Measurements from ENCODE around the gene PNMA8A. TPM values are rescaled to one million over a fixed set of nuclear protein-coding genes. Genes with fewer than 3 reads are reported as not detected.

PNMA8A gene
- total and polyA plus RNA-seq, 7 donors, result 1.5 to 8.4 (median 5.3) TPM; not detected in 2

DNA sequence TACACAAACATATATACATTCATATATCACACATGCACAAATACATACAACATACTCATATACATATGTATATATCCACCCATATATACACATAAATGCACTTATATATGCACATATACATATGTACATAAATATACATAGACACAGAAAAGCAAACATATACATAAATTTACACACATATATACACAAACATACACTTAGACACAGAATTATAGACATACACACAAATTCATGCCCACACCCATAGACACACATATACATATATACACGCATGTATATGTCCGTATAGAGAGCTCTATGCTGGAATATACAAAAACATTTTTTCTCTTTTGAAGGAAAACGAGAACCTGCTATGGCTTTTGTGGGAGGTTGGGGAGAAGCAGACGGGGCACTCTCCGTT lies 20.6 kb downstream of the PNMA8A start:
- no peaks in the 10 kb centered on the region for H3K27me3 ChIP-seq
- TF ChIP-seq, protein P1, sequence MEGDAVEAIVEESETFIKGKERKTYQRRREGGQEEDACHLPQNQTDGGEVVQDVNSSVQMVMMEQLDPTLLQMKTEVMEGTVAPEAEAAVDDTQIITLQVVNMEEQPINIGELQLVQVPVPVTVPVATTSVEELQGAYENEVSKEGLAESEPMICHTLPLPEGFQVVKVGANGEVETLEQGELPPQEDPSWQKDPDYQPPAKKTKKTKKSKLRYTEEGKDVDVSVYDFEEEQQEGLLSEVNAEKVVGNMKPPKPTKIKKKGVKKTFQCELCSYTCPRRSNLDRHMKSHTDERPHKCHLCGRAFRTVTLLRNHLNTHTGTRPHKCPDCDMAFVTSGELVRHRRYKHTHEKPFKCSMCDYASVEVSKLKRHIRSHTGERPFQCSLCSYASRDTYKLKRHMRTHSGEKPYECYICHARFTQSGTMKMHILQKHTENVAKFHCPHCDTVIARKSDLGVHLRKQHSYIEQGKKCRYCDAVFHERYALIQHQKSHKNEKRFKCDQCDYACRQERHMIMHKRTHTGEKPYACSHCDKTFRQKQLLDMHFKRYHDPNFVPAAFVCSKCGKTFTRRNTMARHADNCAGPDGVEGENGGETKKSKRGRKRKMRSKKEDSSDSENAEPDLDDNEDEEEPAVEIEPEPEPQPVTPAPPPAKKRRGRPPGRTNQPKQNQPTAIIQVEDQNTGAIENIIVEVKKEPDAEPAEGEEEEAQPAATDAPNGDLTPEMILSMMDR (IDR thresholded peaks at IDR 0.05), result no peak
- intact Hi-C loops (cut with DNase I), result no loop called here
- H3K36me3 ChIP-seq, result no peaks in the 10 kb centered on the region
- no peak overlapping the region for H3K27ac ChIP-seq
- 84 to 86% methylated on average over 5 of the region's 5 CpGs for WGBS, 2 donors
- no peak for DNase-seq
- no peaks in the 10 kb centered on the region for H3K4me1 ChIP-seq
- H3K9me3 ChIP-seq, result no peaks in the 10 kb centered on the region
- H3K4me3 ChIP-seq, result no peak overlapping the region

DNA sequence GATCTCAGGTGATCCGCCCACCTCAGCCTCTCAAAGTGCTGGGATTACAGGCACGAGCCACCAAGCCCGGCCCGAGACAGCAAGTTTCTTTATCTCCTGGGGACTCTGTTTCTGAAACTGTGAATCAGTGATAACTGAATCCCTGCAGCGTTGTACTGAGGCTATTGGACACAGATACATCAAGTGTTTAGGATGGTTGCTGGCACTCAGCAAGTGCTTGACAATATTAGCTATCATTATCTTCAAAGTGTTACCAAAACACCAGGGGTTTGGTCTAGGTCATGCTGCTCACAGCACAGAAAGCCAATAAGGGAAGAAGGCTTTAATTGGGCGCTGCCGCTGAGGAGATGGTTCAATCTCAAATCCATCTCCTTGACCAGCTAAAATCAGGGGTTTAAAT lies 22.1 kb downstream of the PNMA8A start:
- 62 to 67% methylated on average over 7 of the region's 7 CpGs for WGBS, 2 donors
- intact Hi-C loops (cut with DNase I), result no loop called here
- DNase-seq, result no peak

DNA sequence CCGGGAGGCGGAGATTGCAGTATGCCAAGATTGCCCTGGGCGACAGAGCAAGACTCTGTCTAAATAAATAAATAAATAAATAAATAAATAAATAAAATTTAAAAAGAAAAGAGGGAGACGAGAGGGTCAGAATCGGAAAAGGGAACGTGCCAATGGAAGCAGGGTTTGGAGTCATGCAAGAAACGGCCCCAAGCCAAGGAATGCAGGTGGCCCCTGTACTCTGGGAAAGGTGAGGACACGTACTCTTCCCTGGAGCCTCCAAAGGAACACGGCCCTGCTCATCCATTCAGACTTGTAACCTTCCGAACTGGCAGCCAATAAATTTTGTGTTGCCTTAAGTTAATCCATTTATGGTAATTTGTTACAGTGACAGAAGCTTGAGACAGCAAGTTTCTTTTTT lies 22.8 kb downstream of the PNMA8A start:
- Histone ChIP-seq H3K27ac (no peak overlapping the region), H3K36me3 (no peaks in the 10 kb centered on the region), H3K4me1 (no peaks in the 10 kb centered on the region), H3K4me3 (no peak overlapping the region), H3K9me3 (no peaks in the 10 kb centered on the region), H3K27me3 (no peaks in the 10 kb centered on the region)
- no peak for DNase-seq
- intact Hi-C loops (cut with DNase I), result no loop called here
- no peak for TF ChIP-seq POLR2AphosphoS5 (IDR thresholded peaks at IDR 0.05)
- TF ChIP-seq POLR2A (IDR thresholded peaks at IDR 0.05), result no peak
- TF ChIP-seq, protein P1 (IDR thresholded peaks at IDR 0.05), result no peak
- no peak for TF ChIP-seq EP300 (IDR thresholded peaks at IDR 0.05)
- WGBS, 2 donors, result 85 to 95% methylated on average over 10 of the region's 10 CpGs

More for the DNA sequence above, 22.1 kb downstream of the PNMA8A start:
- Histone ChIP-seq H3K36me3 (no peaks in the 10 kb centered on the region), H3K4me3 (no peak overlapping the region), H3K27ac (no peak overlapping the region), H3K4me1 (no peaks in the 10 kb centered on the region), H3K27me3 (no peaks in the 10 kb centered on the region), H3K9me3 (no peaks in the 10 kb centered on the region)
- no peak for TF ChIP-seq POLR2AphosphoS5 (IDR thresholded peaks at IDR 0.05)
- TF ChIP-seq, protein P1 (IDR thresholded peaks at IDR 0.05), result no peak
- TF ChIP-seq EP300 (IDR thresholded peaks at IDR 0.05), result no peak
- TF ChIP-seq POLR2A (IDR thresholded peaks at IDR 0.05), result no peak

DNA sequence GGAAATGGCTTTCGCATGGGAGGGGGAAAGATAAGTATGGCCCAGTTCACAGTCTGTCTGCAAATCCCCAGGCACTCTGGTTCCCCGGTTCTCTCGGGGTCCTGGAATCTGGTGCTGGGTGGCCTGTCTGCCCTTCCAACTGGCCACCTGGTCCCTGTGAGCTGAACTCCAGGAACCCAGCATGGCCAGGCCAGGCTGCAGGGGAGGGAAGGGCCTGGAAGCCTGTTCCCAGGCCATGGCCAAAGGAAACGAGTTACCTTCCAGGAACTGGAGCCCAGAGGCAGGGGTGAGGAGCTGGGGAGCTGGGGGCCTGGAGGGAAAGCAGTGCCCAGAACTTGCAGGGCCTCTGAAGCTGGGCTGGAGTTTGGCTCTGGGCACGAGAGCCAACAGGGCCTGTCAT lies 23.5 kb downstream of the PNMA8A start:
- intact Hi-C loops (cut with DNase I), result no loop called here
- Histone ChIP-seq H3K9me3 (no peaks in the 10 kb centered on the region), H3K27me3 (no peaks in the 10 kb centered on the region), H3K36me3 (no peaks in the 10 kb centered on the region), H3K4me3 (no peak overlapping the region), H3K4me1 (peaks cover 0 to 7% (median 6%) of the 10 kb centered on the region in 4 donors), H3K27ac (no peak overlapping the region)
- DNase-seq, result no peak
- TF ChIP-seq POLR2A (IDR thresholded peaks at IDR 0.05), result no peak
- no peak for TF ChIP-seq POLR2AphosphoS5 (IDR thresholded peaks at IDR 0.05)
- TF ChIP-seq EP300 (IDR thresholded peaks at IDR 0.05), result no peak
- TF ChIP-seq, protein P1 (IDR thresholded peaks at IDR 0.05), result no peak
- WGBS, 2 donors, result 67 to 82% methylated on average over 5 of the region's 5 CpGs

DNA sequence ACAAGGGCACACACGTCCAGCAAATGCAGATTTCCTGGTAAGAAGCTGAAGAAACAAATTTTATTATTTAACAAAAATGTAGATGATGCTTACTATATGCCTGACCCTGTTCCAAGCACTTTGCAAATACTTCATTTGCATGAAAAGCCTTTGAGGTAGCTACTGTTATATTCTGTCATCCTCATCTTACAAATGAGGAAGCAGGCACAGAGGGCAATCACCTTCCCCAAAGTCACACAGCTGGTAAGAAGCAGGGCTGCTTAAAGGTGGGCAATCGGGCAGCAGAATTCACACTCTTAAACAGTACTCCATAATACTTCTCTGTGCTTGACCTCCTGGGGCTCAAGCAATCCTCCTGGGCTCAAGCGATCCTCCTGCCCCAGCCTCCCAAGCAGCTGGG lies 24.4 kb downstream of the PNMA8A start:
- TF ChIP-seq POLR2AphosphoS5 (IDR thresholded peaks at IDR 0.05), result no peak
- no peak for TF ChIP-seq POLR2A (IDR thresholded peaks at IDR 0.05)
- TF ChIP-seq, protein P1 (IDR thresholded peaks at IDR 0.05), result no peak
- no peak for TF ChIP-seq EP300 (IDR thresholded peaks at IDR 0.05)
- intact Hi-C loops (cut with DNase I), result no loop called here
- Histone ChIP-seq H3K36me3 (no peaks in the 10 kb centered on the region), H3K4me3 (no peak overlapping the region), H3K4me1 (peaks cover 0 to 14% (median 11%) of the 10 kb centered on the region in 4 donors), H3K27me3 (no peaks in the 10 kb centered on the region), H3K27ac (no peak overlapping the region), H3K9me3 (no peaks in the 10 kb centered on the region)
- DNase-seq, result no peak
- WGBS, 2 donors, result 42% methylated on average over 3 of the region's 3 CpGs

All from sigmoid colon (tissue), 7 donors.